Activated T-cell treated with anti-CD3 and anti-CD28 coated beads for 1 hour (primary cell): Measurements from ENCODE around the gene CTTNBP2.

Experiments used
- DNase-seq: peaks from one replicate; pipeline ENCODE4 v3.0.0-alpha.2; 2020; ENCODE audit warnings: low read depth

CTTNBP2 gene

DNA sequence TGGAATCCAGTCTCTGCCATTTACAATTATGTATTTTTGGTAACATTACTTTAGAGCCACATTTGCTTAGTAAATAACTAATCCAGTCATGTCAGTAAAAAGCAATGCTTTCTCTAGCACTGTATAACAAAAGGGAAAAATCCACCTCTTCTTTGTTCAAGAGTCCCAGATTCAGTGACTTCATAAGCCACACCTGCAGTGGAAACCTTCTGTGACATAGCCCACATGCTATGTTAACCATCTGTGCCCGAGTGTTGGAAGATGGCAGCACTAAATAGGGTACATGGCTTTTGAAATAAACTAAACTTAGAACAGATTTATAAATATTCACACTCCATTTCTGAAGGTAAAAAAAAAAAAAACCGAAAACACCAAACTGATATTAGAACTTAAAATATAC lies 83.0 kb downstream of the CTTNBP2 start:
- DNase-seq: no peak

DNA sequence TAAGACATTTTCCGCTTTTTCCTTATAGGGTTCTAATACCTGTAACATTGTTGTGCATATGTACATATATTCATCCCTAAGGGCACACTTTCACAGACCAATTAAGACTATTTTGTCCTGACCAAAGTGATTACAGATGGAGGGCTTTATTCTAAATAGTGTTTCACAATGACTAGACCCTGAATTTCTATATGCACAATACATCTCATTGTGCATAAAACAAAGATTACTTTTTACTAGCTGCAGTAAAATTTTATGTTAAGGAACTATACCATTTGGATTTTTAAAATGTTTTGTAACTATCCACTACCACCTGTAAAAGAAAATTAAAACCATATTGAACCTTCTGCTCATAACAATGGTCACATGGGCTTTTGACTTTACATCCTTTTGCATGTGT lies 87.8 kb downstream of the CTTNBP2 start:
- DNase-seq: no peak

DNA sequence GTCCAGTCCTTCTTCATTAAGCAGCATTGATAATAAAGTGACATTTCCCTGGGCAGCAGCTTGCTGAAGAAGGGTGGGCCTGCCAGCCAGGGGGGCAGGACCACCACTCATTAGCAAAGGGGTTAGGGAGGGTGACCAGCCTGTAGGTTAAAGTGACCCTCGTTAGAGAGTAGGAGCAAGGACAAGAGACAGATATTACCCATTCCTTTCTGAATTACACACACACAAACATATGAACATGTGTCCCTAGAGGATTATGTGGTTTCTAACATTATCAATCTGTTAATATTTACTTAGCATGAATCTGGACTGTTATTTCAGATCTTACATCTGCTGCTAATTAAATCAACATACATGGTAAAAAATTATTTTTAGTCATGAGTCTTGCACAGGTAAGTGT lies 88.9 kb downstream of the CTTNBP2 start:
- no peak for DNase-seq

DNA sequence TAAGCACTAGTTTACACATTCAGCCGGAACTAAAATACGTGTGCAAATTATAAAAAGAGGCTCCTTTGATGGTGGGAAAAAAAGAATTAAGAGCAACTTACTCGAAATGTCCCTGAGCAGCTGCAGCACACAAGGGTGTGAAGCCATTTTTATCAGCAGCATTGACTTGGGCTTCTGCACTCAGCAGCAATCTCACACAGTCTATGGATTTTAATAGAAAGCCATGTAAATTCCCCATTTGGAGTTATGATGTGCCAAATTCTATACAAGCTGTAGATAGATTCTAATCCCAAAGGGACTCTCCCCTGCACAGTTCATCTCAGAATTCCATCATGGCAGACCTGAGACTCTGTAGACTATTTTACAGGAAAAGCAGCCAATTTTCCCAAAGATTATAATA lies 90.5 kb downstream of the CTTNBP2 start:
- DNase-seq: no peak

DNA sequence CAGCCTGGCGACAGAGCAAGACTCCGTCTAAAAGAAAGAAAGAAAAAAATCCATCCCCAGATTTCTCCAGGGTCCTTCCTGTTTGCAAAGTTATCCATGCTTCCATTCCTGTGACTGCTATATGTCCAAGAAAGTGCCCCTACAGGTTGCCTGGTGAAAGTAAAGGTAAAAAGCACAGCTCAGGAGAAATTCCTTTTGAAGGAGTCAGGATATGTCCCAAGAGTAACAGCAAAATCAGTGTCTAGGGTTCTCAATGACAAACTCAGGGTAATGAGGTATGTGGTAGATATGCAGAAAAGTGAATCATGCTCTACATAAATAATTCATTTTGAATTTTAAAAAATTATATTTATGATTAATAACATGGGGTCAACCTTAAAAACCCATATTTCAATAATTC lies 91.5 kb downstream of the CTTNBP2 start:
- DNase-seq: no peak

DNA sequence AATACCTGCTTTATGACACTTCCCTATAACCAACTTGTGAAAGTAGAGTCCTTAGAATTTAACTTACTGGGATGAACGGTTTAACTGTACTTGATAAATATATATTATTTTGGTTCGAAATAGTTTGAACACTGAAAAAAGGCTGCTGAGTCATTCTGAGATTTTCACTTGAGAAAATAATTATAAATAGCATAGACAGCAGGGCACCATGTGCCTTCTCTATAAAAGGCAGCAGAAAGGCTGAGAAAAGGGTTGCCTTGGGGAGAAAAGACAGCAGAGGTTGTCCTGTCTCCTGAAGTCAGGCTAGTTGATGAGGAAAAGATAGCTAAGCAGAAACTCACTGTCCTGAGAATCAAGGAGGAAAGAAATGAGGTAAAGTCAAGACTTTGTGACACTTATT lies 92.4 kb downstream of the CTTNBP2 start:
- no peak for DNase-seq

DNA sequence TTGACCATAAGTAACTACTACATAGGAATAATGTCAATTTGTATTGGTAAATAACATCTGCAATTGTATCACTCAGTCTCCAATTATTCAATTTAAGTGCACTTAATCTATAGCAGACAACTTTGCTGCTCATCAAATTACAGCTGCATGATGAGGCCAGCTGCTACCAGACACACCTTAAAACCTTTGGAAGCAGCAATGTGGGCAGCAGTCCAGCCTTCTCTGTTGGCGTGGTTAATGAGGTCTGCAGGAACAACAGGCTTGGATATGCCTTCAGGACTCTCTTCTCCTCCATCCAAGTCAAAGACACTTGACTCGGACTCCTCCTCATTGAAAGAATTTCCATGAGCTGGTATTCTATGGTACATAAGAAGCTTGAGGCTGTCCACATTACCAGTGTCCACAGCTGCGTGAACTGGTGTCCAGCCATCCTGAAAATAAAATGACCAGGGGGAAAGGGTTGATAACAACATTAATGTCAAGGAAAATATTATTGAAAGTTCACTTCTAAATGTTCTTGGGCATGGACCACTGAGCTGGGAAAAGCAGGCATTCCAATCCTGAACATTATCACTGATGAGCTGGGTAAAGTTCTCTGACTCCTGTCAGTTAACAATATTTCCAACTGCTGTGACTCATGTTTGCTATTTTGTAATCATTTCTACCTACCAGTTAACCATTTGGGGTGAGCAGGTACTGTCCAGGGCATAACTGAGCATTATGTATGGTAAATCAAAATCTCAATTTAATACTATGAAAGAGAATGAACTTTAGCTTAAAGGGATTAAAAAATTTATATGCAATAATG lies 95.7 kb downstream of the CTTNBP2 start:
- DNase-seq: no peak

DNA sequence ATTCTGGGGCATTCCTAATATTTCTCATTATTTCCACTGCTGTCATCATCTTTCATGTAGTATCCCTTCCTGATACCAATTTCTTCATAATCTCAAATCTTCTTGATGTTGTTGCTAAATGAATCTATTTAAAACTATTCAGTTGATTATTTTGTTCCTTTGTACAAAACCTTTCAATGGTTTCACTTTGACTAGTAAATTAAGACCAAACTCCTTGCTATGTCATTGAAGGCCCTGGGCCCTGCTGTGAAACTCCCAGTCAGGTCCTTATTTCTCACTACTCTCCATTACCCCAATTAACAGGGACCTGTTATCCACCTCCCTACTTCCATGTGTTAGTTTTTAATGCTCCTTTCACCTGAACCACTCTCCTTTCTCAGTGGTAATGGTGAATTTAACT lies 97.0 kb downstream of the CTTNBP2 start:
- no peak for DNase-seq

DNA sequence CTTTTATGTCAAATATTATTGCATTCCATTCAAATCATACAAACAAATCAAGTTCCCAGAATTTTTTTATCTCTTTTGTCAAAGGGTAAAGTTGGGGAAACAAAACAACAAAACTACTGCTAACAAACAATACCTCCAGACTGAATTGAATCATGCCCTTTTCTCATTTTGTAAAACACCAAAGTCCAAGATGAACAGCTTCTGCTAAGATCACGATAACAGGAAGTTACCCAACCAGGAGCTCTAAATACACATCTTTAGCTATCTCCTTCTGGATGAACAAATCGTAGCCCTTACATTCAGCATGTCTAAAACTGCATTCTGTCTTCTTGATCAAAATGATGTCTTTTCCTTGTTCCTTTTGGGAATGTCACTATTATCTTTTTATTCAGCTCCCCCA lies 97.4 kb downstream of the CTTNBP2 start:
- DNase-seq: no peak

DNA sequence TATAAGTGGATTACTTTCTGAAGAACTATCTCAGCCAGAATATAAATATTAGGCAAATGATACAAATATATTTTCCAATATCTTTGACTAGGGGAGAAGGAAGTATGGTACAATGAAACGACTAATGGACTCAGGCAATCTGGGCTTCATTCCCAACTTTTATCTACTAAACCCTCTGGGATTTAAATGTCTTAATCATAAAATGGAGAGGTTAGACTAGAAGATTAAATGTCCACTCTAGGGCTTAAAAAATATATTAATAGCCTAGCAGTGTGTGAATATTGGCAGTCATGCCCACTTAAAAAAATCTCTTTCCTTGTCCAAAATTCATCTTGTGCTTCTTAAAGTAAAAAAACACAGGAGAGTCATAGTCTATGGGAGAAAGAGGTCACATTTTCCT lies 98.3 kb downstream of the CTTNBP2 start:
- DNase-seq: no peak

DNA sequence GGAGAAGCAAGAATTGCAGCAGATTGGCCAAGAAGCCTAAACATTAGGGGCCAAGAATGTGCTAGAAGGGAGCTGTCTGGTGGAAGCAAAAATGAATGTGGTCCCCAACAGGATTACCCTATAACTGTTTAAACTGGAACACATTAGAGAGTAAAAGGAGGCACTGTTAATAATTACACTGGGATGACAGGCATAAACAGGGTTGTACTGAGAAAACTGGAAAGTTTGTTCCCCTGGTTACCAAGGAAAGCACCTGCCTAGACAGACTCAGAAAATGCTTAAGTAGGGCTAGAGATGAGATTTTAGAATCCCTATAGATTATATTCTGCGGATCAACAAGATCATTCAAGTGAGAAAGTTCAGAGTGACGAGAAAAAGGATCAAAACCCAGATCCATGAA lies 100.8 kb downstream of the CTTNBP2 start:
- no peak for DNase-seq

DNA sequence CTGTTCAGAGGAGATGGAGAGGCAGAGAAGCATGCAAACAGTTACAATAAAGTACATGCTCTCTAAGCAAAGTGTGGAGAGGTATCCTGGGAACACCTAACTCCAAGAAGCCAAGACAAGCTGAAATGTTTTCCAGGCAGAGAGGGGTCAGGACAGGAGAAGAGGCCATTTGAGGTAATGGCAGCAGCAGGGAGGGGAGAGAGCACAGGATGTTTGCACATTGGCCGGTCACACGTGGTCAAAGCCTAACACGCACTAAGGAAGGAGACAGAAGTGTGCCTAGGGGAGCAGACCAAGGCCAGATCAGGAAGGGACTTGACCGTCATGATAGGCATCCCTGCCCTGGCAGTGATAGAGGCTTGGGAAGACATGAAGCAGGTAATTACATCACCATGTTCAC lies 101.5 kb downstream of the CTTNBP2 start:
- DNase-seq: no peak

DNA sequence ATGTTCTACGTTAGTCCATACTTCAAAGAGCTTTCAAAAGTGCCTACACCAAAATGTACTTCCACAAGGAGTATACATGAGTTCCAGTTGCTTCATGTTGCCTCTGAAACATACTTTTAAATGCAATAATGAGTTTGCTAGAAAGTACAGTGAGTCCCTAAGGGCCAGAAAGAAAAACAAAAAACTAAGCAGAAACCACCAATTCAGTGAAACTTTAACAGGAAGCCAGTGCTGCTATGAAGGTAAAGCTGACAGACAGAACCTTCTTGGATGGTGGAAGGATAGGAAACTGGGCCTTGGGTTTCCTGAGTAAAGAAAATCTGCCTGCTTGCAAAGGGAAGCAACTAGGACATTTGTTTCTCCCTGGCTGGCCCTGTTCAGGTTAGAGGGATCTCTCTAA lies 104.2 kb downstream of the CTTNBP2 start:
- DNase-seq: no peak

DNA sequence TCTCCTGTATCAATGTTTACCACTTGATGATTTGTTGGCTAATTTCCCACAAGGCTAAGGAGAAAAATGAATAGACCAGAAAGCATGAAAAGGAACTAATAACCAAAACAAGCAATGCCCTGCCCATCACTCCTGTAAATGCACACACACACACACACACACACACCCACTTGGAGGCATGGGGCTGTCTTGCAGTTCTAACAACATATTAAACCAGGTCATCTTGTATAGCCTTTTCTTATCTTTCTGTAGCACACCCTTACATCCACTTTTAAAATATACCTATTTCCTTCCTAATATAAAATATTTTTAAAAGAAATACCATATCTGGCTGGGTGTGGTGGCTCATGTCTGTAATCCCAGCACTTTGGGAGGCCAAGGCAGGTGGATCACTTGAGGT lies 105.3 kb downstream of the CTTNBP2 start:
- DNase-seq: no peak

DNA sequence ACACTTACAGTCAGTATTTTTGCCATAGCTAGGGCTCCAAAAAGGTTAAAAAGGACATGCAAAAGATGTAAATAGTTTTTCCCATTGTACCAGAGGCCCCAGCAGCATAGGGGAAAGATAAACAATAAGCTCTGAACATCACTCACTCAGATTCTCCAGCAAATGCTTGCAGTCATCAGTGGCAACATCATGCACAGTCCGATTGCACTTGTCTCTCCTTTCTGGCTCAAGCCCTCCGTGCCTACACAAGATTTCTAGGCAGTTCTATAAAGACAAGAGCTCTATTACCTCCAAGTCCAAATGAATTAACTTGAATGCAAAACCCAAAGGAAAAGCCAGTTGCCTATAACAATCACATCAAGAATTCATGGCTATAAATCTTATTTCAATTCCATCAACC lies 106.3 kb downstream of the CTTNBP2 start:
- no peak for DNase-seq

DNA sequence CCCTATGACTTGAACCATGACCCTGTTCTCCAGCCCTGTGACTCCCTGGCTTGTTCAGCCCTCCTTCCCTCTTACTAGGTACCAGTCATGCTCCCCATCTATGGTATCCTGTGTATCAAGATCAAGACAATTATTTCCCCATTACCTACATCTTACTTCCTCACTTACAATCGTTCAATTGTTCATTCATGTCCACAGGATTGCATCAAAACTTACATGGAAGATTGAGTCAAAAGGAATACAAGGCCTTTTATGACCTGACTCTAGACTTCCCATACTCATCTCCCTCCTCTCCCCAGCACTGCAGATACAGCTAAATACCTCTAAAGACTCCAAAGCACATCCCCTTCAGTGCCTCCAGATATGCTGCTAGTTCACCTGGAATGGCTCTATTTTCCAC lies 109.2 kb downstream of the CTTNBP2 start:
- no peak for DNase-seq

DNA sequence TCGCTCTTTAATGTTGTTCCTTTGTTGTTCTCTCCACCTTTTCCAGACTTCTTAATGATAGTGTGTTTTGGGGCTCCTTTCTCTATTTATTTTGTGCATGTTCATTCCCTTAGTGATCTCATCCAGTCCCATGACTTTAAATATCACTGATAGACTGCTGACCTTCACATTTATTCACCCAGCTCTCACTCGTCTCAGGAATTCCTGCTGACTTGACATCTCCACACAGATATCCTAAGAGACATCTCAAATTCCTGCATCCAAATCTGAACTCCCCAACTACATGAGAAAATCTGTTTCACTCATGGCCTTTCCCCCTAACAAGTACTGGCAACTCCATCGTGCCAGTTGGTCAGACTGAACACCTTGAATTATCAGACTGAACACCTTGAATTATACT lies 111.2 kb downstream of the CTTNBP2 start:
- no peak for DNase-seq

DNA sequence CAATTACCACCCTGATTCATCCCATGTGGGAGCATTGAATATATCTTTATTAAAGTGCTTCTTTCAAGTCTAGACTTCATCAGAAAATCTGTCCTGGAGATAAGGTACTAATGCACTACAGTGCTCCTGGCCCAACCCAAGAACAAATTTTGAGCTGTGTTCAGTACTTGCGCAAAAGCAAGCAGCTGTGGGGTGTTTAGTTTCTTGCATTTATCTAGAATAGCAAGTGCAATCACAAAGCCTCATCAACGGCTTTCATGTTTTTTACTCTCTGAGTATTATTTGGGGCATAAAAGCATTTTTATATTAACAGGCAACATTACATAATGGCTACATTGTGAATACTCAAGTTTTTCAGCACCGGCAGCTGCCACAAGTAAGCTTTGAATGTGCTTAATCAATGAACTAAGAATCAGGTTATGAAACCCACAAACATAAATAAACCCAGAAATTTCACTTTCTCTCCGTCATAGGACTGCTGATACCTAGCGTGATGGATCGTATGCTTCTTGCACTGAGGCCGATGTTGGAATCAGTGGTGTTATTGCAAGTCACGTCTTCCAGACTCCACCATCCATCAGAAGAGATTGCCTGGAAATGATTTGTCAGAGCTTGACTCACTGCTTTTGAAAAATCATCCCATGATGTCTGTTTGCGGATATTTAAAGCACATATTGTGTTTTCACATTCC lies 113.1 kb downstream of the CTTNBP2 start:
- no peak for DNase-seq

DNA sequence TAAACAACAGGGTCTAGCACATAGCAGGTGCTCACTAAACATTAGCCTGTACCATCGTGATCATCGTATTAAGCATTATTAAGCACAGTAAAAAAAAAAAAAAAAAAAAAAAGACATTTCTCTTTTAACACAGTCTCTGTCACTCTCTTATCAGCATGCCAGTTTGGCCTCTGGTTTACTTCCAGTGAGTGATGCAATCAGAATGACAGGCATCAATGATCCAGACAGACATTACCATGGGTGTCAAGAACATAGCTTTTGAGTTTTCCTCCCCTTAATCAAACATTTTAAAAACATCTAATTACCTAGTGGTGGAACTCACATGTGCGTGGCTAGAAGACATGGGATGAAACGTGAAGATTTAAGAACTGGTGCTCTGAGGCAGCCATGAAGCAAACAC lies 115.8 kb downstream of the CTTNBP2 start:
- no peak for DNase-seq

DNA sequence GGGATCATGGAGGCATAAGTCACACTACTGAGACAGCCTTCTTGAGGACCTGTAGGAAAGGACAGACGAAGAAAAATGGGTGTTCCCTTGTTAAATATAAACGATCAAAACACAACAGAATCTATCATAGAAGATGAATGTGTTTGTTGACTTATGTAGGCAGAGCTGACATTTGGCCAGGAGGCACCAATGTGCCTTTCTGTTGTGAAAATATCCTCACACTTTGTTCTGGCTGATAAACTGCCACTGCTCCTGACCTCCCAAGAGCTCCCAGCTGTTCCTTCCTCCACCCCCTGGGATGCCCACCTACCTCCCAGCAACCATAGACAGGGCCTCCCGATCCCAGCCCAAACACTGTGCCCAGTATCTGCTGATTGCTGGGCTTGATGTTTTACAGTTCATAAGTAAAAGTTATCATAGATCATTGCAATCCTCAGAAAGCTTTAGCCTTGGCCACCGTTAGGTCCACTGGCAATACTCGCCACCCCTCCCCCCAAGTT lies 116.6 kb downstream of the CTTNBP2 start:
- DNase-seq: no peak

DNA sequence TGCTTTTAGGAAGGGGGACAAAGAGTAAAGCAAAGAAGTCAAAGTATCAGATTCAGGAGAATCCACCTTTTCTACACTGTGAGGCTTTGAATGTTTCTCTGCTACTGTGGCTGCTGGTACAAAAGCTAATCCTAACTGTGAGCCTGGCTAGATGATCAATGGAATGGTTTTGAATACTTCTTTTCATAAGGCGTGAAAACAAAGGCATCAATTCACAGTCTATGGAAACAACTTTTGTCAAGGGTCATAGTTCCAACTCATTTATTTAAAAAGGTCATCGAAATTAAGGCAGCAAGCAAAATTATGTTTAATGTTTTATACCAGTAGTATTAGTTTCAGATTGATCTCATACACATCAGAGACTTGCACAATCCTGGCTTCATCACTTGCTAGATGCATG lies 118.1 kb downstream of the CTTNBP2 start:
- DNase-seq: no peak

DNA sequence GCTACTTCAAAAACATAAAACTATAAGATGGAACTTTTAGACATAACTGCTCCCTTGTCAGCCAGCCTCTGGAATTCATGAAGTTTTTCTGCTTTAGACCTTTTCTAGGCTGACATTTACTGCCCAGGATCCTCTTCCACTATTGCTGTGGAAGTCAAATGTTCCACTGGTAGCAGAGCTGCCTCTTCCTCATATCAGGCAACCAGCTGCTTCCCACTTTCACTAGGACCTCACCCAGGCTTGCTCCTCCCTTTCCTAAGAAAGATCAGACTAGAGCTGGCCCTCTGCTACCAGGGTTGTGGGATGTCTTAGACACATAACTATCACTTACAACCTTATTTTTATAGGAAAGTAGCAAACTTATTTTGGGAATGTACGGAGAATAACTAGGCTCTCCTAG lies 121.5 kb downstream of the CTTNBP2 start:
- no peak for DNase-seq
